SK-N-MC (cell line): Measurements from ENCODE around the gene TYRO3.

ENCODE experiments used
- EZH2 ChIP-seq: fragments of 200-600 bp; sonication (generic); IDR thresholded peaks from one replicate; pipeline ENCODE4 v1.6.1; 2017; ENCODE audit warnings: antibody characterized with exemption
- FOXP2 ChIP-seq: optimal IDR thresholded peaks from 2 replicates; pipeline ENCODE3; 2011; ENCODE audit warnings: mild to moderate bottlenecking, moderate library complexity; ENCODE audit not compliant: insufficient read depth; ENCODE audit errors: extremely low read length, control extremely low read depth
- POLR2AphosphoS5 ChIP-seq: IDR thresholded peaks from 2 replicates; pipeline ENCODE4 v1.6.1; 2012; ENCODE audit warnings: mild to moderate bottlenecking, low read depth, low read length, borderline replicate concordance

- TF ChIP-seq POLR2AphosphoS5 (no peak), EZH2 (no peak), FOXP2 (no peak)
Measured at GRCh38 chr15:41572866-41573265, 13.9 kb downstream of the TYRO3 start.
